RKO (cell line): Measurements from ENCODE around the gene GPSM3.
"Not testable (repeated sequence)": the region's sequence is repeated elsewhere in the genome, so short reads cannot be mapped to it uniquely, and the experiment has no call there.

Source experiments
- DNase-seq: peaks from one replicate; pipeline ENCODE4 v3.0.0-alpha.2; 2016; ENCODE audit warnings: low spot score

The GPSM3 gene, protein sequence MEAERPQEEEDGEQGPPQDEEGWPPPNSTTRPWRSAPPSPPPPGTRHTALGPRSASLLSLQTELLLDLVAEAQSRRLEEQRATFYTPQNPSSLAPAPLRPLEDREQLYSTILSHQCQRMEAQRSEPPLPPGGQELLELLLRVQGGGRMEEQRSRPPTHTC

GRCh38 chr6:32192608-32193039 is at the start of gene GPSM3:
GPSM3 (minus strand) TSS chr6:32192643; CDS start chr6:32192513, 130 bp downstream.
- DNase-seq, result no peak

DNA sequence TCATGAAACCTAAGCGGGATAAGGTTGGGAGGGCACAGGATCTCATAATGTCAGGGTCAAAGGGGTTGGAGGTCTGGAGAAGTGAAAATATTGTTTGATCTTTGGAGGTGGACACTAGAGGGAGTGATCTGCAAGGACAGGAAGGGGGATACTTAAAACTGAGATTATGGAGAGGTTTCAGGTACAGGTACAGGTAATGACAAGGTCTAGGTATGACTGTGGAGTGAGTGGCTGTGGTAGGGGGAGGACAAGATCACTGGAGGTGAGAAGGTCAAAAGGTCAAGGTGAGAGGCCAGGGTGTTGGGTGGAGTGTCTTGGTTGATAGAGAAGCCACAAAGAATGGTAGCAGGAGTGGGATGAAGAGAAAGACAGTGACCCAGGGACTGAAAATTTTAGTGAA is 48.2 kb upstream of the GPSM3 start:
- DNase-seq, result no peak

GRCh38 chr6:32239462-32239861 is 47.0 kb upstream of the GPSM3 start:
- no peak for DNase-seq

- DNase-seq, result no peak
Measured at GRCh38 chr6:32234934-32235333, 42.5 kb upstream of the GPSM3 start.

DNA sequence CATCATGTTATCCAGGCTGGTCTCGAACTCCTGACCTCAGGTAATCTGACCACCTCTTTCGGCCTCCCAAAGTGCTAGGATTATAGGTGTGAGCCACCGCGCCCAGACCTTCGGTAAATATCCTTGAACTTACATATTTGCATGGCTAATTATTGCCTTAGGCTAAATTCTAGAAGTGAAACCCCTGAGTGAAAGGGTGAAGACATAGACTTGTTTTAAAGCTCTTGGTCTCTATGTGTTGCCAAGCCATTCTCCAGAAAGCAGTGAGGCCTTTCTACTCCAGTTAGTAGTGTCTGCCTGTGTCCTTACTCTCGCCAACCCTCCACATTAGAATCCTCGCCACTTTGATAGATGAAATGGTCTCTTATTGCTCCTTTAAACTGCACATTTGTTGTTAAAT is 34.0 kb upstream of the GPSM3 start:
- DNase-seq, result no peak

DNA sequence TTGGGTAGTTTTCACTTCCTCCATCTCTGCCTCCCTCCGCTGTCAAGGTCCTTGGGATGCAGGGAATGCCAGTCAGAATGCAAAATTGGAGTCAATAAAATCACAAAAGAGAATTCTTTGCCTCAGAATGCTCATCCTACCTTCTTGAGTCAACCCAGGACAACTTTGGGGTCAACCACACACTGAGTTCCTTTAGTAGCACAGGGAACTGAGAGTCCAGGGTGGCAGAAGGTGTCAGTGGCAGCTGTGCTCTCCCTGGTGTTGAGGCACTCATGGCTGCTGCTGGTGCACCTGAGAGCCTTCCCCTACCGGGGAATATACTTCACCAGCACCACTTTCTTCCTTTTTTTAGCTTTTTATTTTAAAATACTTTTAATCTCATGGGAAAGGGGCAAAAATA is 32.3 kb upstream of the GPSM3 start:
- no peak for DNase-seq

- no peak for DNase-seq
Measured at GRCh38 chr6:32223258-32224235, 31.1 kb upstream of the GPSM3 start, which contains the start of gene NOTCH4. NOTCH4 (minus strand) TSS chr6:32224067; CDS start chr6:32223928, 139 bp downstream.

GRCh38 chr6:32222333-32223230 is 30.1 kb upstream of the GPSM3 start:
- DNase-seq, result no peak

GRCh38 chr6:32220021-32220420 is 27.6 kb upstream of the GPSM3 start:
- DNase-seq, result no peak

- DNase-seq, result no peak
Measured at GRCh38 chr6:32218167-32218566, 25.7 kb upstream of the GPSM3 start.

DNA sequence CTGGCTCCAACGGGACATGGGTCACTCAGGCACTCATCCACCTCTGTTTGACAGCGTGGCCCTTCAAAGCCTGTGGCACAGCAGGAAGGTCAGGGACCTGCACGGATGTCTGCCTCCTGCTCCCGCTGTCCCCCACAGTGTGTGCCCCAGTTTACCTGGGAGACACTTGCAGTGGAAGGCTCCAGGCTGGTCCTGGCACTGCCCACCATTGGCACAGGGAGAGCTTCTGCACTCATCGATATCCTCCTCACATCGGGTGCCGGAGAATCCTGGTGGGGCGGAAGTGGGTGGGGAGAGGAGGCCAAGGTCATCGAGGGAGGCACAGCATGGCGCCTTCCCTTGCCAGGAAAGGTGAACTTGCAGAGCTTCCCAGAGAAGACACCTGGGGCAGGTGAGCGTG is 24.6 kb upstream of the GPSM3 start:
- DNase-seq, result no peak

DNA sequence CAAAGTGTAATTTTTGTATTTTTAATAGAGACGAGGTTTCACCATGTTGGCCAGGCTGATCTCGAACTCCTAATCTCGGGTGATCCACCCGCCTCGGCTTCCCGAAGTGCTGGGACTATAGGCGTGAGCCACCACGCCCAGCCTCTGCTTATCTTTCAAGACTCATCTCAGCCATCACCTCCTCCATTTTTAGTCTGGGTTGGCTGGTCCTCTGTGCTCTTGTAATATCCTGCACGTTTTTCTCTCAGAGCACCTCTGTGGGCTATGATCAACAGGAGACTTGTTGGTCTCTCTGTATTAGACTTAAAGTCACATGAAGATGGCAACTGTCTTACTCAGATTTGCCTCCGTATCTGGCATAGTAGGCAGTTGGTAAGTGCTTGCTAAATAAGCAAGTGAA is 23.8 kb upstream of the GPSM3 start:
- DNase-seq, result no peak

DNA sequence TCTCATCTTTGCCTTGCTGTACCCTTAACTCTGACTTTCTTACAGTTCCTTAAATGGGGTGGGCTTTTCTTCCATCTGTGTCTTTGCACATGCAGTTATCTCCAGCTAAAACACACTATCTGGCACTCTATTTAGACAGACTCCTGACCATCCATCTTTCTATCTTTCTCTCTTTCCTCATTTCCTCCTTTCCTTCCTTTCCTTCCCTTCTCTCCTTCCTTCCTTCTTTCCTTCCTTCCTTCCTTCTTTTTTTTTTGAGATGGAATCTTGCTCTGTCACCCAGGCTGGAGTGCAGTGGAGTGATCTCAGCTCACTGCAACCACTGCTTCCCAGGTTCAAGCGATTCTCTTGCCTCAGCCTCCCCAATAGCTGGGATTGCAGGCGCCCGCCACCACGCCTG is 23.2 kb upstream of the GPSM3 start:
- no peak for DNase-seq

DNA sequence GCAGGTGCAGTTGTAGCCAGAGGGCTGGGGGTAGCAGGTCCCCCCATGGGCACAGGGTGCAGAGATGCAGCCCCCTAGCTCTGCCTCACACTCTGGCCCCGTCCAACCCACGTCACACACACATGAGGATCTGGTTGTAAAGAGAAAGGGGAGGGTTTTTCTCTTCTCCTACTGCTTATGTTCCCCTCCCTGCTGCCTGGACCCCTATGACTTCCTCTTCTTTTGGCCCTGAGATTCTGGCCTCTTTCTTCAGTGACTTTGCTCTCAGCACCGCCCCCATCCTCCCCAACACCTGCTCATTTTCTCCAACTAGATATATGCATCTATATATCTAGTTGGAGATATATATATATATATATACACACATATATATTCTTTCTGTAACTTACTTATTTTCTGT is 21.7 kb upstream of the GPSM3 start:
- DNase-seq, result no peak

DNA sequence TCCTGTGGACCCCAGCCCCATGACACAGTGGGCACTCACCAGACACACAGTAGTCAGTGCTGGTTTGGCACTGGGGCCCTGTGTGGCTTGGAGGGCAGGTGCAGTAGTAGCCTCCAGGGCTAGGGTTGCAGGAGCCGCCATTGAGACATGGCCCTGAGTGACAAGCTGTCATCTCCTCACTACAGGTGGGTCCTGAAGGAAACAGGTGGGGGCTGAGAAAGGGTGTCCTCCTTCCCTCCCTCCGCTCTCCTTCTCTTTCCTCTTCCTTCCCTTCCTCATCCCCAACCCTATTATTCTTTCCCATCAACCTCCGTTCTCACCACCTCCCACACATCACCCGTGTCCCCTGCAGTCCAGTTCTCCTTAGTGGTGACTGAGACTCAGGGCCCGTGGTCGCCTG is 21.2 kb upstream of the GPSM3 start:
- no peak for DNase-seq

DNA sequence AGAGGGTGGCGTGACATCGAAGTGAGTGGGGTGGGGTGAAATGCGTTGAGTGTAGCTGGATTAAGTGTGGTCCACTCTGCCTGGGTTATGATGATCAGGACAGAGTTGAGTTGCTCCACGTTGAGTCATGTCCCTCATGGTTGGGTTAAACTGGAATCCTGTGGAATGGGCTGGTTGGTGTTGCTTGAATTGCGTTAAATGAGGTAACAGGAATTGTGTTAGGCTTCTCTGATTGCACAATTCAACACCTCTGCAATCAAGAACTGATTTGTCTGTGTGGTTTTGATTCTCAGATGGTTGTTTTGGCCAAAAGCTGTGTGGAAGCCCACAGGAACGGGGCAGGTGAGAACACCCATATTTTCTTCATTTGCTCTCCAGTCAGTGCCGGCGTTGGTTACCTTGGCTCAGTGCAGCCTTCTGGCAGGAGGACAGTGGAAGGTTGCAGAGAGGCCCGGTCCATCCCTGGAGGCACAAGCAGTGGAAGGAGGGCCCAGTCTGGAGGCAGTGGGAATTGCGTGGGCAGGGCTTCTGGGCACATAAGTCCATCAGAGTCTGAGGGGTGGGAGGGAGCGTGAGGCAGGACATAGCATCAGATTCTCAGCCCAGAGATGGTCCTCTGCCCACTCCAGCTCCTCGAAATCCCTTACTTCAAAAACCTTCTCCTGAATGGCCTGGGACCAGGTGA is 19.8 kb upstream of the GPSM3 start:
- no peak for DNase-seq

DNA sequence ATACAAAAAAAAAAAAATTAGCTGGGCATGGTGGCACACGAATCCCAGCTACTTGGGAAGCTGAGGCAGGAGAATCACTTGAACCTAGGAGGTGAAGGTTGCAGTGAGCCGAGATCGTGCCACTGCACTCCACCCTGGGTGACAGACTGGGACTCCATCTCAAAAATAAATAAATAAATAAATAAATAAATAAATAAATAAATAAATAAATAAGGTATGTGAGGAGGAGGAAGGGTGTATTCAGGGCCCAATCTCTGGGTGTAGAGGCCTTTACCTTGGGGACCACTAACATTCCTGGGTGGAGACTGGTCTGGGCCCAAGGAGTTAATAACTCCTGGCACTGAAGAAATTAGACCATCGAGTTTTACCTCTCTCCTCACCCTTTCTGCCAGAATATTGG is 19.0 kb upstream of the GPSM3 start:
- not testable (repeated sequence) for DNase-seq

GRCh38 chr6:32210191-32210601 is 17.8 kb upstream of the GPSM3 start:
- DNase-seq, result no peak

GRCh38 chr6:32208996-32209395 is 16.6 kb upstream of the GPSM3 start:
- no peak for DNase-seq

DNA sequence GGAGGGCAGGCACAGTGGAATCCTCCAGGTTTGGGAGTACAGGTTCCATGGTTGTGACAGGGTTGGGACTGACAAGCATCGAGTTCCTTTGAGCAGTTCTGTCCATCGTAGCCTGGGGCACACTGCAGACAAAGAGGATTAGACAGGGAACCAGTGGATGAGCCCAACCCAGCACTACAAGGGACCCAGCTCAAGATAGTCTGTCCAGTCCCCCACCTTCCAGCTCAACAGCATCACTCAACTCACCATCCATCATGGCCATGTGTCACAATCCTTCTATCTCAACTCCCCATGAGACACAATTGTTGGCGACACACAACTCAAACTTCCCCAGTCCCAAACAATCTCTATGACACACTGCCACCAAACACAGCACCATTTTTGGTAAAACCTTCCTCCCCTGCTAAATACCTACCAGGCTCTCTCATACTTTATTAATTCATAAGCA is 11.8 kb upstream of the GPSM3 start:
- DNase-seq, result no peak

- no peak for DNase-seq
Measured at GRCh38 chr6:32203426-32204267, 11.2 kb upstream of the GPSM3 start.
